ENCODE data around the gene TFEC. TPM values are rescaled to one million over a fixed set of nuclear protein-coding genes. Genes with fewer than 3 reads are reported as not detected.
"Not testable (repeated sequence)": the region's sequence is repeated elsewhere in the genome, so short reads cannot be mapped to it uniquely, and the experiment has no call there.

The TFEC gene
- total RNA-seq, 4 donors from 2014 or later: 1.5 to 6.1 (median 3.5) TPM

DNA sequence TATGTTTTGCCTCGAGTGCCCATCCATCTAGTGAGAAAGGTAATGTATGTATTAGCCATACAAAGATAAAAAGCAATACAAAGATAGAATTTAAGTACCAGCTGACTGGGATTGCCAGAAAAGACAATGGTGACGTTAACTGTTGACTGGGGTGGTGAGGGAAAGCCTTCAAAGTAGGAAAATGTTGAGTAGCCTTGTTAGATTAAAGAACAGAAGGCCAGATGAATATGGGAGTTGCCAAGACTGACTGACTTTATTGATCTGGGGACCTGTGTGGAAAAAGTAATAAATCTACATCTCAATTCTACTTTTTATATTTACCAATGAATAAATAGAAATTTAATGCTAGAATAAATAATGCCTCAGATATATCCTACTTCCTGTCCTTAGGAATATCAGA is 97.7 kb downstream of the TFEC start:
- Histone ChIP-seq H3K9me3 (no peaks in the 10 kb centered on the region), H3K27me3 (no peaks in the 10 kb centered on the region), H3K36me3 (no peaks in the 10 kb centered on the region), H3K4me1 (no peaks in the 10 kb centered on the region), H3K27ac (replicated peaks in 1 of 4) (no peak overlapping the region), H3K4me3 (no peak overlapping the region)
- intact Hi-C loops (cut with DNase I): no loop called here
- TF ChIP-seq POLR2A (IDR thresholded peaks at IDR 0.05; ENCODE audit: low read depth): no peak
- TF ChIP-seq, protein P1, sequence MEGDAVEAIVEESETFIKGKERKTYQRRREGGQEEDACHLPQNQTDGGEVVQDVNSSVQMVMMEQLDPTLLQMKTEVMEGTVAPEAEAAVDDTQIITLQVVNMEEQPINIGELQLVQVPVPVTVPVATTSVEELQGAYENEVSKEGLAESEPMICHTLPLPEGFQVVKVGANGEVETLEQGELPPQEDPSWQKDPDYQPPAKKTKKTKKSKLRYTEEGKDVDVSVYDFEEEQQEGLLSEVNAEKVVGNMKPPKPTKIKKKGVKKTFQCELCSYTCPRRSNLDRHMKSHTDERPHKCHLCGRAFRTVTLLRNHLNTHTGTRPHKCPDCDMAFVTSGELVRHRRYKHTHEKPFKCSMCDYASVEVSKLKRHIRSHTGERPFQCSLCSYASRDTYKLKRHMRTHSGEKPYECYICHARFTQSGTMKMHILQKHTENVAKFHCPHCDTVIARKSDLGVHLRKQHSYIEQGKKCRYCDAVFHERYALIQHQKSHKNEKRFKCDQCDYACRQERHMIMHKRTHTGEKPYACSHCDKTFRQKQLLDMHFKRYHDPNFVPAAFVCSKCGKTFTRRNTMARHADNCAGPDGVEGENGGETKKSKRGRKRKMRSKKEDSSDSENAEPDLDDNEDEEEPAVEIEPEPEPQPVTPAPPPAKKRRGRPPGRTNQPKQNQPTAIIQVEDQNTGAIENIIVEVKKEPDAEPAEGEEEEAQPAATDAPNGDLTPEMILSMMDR (IDR thresholded peaks at IDR 0.05): no peak
- no peak for TF ChIP-seq EP300 (IDR thresholded peaks at IDR 0.05)
- TF ChIP-seq POLR2AphosphoS5 (IDR thresholded peaks at IDR 0.05): no peak
- 88% methylated on average over 2 of the region's 2 CpGs for WGBS
- DNase-seq (ENCODE audit: extremely low spot score): no peak

DNA sequence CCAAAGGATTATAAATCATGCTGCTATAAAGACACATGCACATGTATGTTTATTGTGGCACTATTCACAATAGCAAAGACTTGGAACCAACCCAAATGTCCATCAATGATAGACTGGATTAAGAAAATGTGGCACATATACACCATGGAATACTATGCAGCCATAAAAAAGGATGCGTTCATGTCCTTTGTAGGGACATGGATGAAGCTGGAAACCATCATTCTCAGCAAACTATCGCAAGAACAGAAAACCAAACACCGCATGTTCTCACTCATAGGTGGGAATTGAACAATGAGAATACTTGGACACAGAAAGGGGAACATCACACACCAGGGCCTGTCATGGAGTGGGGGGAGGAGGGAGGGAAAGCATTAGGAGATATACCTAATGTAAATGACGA is 100.4 kb downstream of the TFEC start:
- 97% methylated on average over 4 of the region's 4 CpGs for WGBS
- H3K4me1 ChIP-seq; H3K4me3 ChIP-seq; H3K27me3 ChIP-seq; DNase-seq (ENCODE audit: extremely low spot score); H3K27ac ChIP-seq (replicated peaks in 1 of 4); H3K9me3 ChIP-seq; intact Hi-C loops (cut with DNase I); H3K36me3 ChIP-seq: not testable (repeated sequence)

DNA sequence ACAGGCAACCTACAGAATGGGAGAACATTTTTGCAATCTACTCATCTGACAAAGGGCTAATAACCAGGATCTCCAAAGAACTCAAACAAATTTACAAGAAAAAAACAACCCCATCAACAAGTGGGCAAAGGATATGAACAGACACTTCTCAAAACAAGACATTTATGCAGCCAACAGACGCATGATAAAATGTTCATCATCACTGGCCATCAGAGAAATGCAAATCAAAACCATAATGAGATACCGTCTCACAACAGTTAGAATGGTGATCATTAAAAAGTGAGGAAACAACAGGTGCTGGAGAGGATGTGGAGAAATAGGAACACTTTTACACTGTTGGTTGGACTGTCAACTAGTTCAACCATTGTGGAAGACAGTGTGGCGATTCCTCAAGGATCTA is 100.8 kb downstream of the TFEC start:
- 97% methylated on average over 3 of the region's 3 CpGs for WGBS
- H3K27ac ChIP-seq (replicated peaks in 1 of 4); H3K4me3 ChIP-seq; intact Hi-C loops (cut with DNase I); H3K36me3 ChIP-seq; H3K27me3 ChIP-seq; DNase-seq (ENCODE audit: extremely low spot score); H3K4me1 ChIP-seq; H3K9me3 ChIP-seq: not testable (repeated sequence)

DNA sequence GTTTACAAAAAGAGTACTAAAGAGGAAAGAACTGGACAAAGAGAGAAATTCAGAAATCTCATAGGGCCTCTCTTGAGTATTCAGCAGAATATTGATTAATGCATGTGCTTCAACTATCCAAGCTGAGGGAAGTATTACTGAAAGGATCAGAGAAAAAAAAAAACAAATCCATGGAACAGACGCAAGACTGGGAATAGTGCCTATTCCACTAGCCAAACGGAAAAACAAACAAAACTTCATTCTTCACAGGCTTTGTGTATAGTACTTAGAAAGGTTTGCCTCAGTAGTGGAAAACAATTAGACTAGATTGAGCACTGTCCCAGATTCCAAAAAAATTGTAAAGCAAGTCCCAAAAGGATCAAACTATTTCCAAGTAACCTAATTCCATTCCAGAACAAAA is 106.2 kb downstream of the TFEC start:
- 23% methylated on average over 2 of the region's 2 CpGs for WGBS
- Histone ChIP-seq H3K36me3 (no peaks in the 10 kb centered on the region), H3K27ac (replicated peaks in 1 of 4) (no peak overlapping the region), H3K9me3 (no peaks in the 10 kb centered on the region), H3K4me3 (no peak overlapping the region), H3K4me1 (peaks cover 0 to 13% (median 9%) of the 10 kb centered on the region in 4 donors), H3K27me3 (no peaks in the 10 kb centered on the region)
- DNase-seq (ENCODE audit: extremely low spot score): no peak
- TF ChIP-seq POLR2A (IDR thresholded peaks at IDR 0.05; ENCODE audit: low read depth) (no peak), EP300 (IDR thresholded peaks at IDR 0.05) (no peak), POLR2AphosphoS5 (IDR thresholded peaks at IDR 0.05) (no peak)
- TF ChIP-seq, protein P1 (IDR thresholded peaks at IDR 0.05): no peak
- intact Hi-C loops (cut with DNase I): no loop called here

DNA sequence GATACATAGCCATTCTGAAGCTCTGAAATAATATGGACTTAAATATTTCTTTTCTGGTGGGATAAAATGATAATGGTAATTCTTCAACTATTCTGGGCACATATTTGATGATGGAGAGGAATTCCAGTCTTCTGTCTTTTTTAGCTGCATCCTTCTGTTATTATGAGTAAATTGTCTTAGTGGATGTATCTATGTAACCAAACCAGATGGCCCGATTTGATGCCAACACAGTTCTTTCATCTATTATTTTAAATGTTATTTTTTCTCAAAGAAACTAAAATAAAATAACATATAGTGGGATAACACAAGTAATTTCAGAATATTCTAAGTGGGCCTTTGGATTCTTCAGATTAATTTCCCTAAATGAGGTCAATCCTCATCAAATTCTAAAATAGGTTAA is 110.2 kb downstream of the TFEC start:
- Histone ChIP-seq H3K9me3 (no peaks in the 10 kb centered on the region), H3K27ac (replicated peaks in 1 of 4) (no peak overlapping the region), H3K4me3 (no peak overlapping the region), H3K4me1 (peaks cover 0 to 13% (median 9%) of the 10 kb centered on the region in 4 donors), H3K27me3 (no peaks in the 10 kb centered on the region), H3K36me3 (no peaks in the 10 kb centered on the region)
- WGBS: 88% methylated on average over 1 of the region's 1 CpG
- intact Hi-C loops (cut with DNase I): no loop called here
- TF ChIP-seq, protein P1 (IDR thresholded peaks at IDR 0.05): no peak
- TF ChIP-seq EP300 (IDR thresholded peaks at IDR 0.05) (no peak), POLR2A (IDR thresholded peaks at IDR 0.05; ENCODE audit: low read depth) (no peak), POLR2AphosphoS5 (IDR thresholded peaks at IDR 0.05) (no peak)
- no peak for DNase-seq (ENCODE audit: extremely low spot score)

DNA sequence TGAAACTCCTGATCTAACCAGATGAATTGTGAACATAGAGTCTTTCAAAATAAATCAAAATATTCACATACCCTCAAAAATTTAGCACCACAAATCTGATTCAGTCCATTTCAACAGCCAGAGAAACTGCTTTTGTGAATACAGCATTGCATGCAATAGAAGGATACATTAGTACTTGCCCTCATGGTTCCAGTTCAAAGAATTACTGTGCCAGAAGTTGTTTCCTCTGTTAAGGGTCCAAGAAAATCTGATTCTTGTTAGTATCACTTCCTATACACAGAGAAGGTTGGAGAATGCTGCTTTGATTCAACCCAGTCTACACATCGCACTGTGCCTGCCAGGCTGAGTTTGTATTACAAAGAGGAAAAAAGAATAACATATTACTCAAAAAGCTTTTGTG is 115.6 kb downstream of the TFEC start:
- DNase-seq (ENCODE audit: extremely low spot score): no peak
- no peaks in the 10 kb centered on the region for H3K36me3 ChIP-seq
- TF ChIP-seq POLR2A (IDR thresholded peaks at IDR 0.05; ENCODE audit: low read depth) (no peak), POLR2AphosphoS5 (IDR thresholded peaks at IDR 0.05) (no peak), EP300 (IDR thresholded peaks at IDR 0.05) (no peak)
- TF ChIP-seq, protein P1 (IDR thresholded peaks at IDR 0.05): no peak
- WGBS: 58% methylated on average over 1 of the region's 1 CpG
- no peaks in the 10 kb centered on the region for H3K9me3 ChIP-seq
- H3K27ac ChIP-seq (replicated peaks in 1 of 4): no peak overlapping the region
- H3K27me3 ChIP-seq: no peaks in the 10 kb centered on the region
- peaks cover 0 to 15% (median 8%) of the 10 kb centered on the region in 4 donors for H3K4me1 ChIP-seq
- intact Hi-C loops (cut with DNase I): loop anchor here (10.0 kb wide), 1 partner anchor 1890 kb away; no protein-coding TSS in a partner anchor
- no peak overlapping the region for H3K4me3 ChIP-seq

Data from esophagus muscularis mucosa (tissue), 4 donors.